GM21825 (cell line): ENCODE results near the gene MMP2.

Experiments used
- ATAC-seq: cut with Tn5 transposase; IDR thresholded peaks from one replicate; pipeline ENCODE4 v1.9.1; 2021; ENCODE audit warnings: mild to moderate bottlenecking, moderate library complexity; ENCODE audit not compliant: unreplicated experiment

The MMP2 gene

GRCh38 chr16:55478827-55479429, at the start of gene MMP2:
MMP2 (plus strand) TSS chr16:55479198; CDS start chr16:55479480, 282 bp downstream.
- no peak for ATAC-seq

GRCh38 chr16:55433030-55433429, 46.0 kb upstream of the MMP2 start:
- no peak for ATAC-seq

GRCh38 chr16:55433535-55433934, 45.5 kb upstream of the MMP2 start:
- ATAC-seq: no peak

GRCh38 chr16:55434000-55434399, 45.0 kb upstream of the MMP2 start:
- ATAC-seq: no peak

- ATAC-seq: no peak
Measured at GRCh38 chr16:55435387-55435786, 43.6 kb upstream of the MMP2 start.

- ATAC-seq: no peak
Measured at GRCh38 chr16:55436587-55436986, 42.4 kb upstream of the MMP2 start.

- no peak for ATAC-seq
Measured at GRCh38 chr16:55437625-55438024, 41.4 kb upstream of the MMP2 start.

- no peak for ATAC-seq
Measured at GRCh38 chr16:55438281-55438680, 40.7 kb upstream of the MMP2 start.

- ATAC-seq: no peak
Measured at GRCh38 chr16:55439101-55439690, 39.8 kb upstream of the MMP2 start.

GRCh38 chr16:55443434-55444346, 35.3 kb upstream of the MMP2 start:
- ATAC-seq: no peak

GRCh38 chr16:55444754-55445485, 34.1 kb upstream of the MMP2 start:
- peak; percentile 63 for ATAC-seq

- ATAC-seq: no peak
Measured at GRCh38 chr16:55447231-55447630, 31.8 kb upstream of the MMP2 start.

- no peak for ATAC-seq
Measured at GRCh38 chr16:55452996-55453395, 26.0 kb upstream of the MMP2 start.

GRCh38 chr16:55453909-55454308, 25.1 kb upstream of the MMP2 start:
- ATAC-seq: no peak

GRCh38 chr16:55454861-55455260, 24.1 kb upstream of the MMP2 start:
- ATAC-seq: no peak

GRCh38 chr16:55462241-55462640, 16.8 kb upstream of the MMP2 start:
- no peak for ATAC-seq

- no peak for ATAC-seq
Measured at GRCh38 chr16:55464375-55464774, 14.6 kb upstream of the MMP2 start.

- ATAC-seq: peak; percentile 87
Measured at GRCh38 chr16:55465077-55465896, 13.7 kb upstream of the MMP2 start.

- no peak for ATAC-seq
Measured at GRCh38 chr16:55466209-55466608, 12.8 kb upstream of the MMP2 start.

- no peak for ATAC-seq
Measured at GRCh38 chr16:55467898-55468297, 11.1 kb upstream of the MMP2 start.
